Astrocyte of the spinal cord (primary cell): Measurements from ENCODE around the gene IGF2.

ENCODE experiments used
- DNase-seq: peaks from one replicate; pipeline ENCODE4 v3.0.0; 2011; ENCODE audit warnings: low read depth, low spot score
- H3K4me3 ChIP-seq: 2 replicates; pipeline ENCODE4 v1.5.1; 2011; ENCODE audit warnings: low read depth, mild to moderate bottlenecking, low read length, moderate library complexity
- CTCF ChIP-seq: IDR thresholded peaks from 2 replicates; pipeline ENCODE4 v1.5.1; 2012; ENCODE audit warnings: low read depth, mild to moderate bottlenecking, low read length, inconsistent platforms
- in situ Hi-C: cut with HindIII; loops from 2 replicates; pipeline ENCODE4 v1.10.0; 2017; ENCODE audit warnings: low sequenced_read_pairs

The IGF2 gene

GRCh38 chr11:2116680-2117079, 22.5 kb downstream of the IGF2 start:
- H3K4me3 ChIP-seq, result no peak overlapping the region
- TF ChIP-seq CTCF, result no peak
- no peak for DNase-seq
- in situ Hi-C loops, result no loop called here

- TF ChIP-seq CTCF, result no peak
- H3K4me3 ChIP-seq, result no peak overlapping the region
- in situ Hi-C loops, result no loop called here
- no peak for DNase-seq
Observed at GRCh38 chr11:2115308-2115707, 23.9 kb downstream of the IGF2 start.

DNA sequence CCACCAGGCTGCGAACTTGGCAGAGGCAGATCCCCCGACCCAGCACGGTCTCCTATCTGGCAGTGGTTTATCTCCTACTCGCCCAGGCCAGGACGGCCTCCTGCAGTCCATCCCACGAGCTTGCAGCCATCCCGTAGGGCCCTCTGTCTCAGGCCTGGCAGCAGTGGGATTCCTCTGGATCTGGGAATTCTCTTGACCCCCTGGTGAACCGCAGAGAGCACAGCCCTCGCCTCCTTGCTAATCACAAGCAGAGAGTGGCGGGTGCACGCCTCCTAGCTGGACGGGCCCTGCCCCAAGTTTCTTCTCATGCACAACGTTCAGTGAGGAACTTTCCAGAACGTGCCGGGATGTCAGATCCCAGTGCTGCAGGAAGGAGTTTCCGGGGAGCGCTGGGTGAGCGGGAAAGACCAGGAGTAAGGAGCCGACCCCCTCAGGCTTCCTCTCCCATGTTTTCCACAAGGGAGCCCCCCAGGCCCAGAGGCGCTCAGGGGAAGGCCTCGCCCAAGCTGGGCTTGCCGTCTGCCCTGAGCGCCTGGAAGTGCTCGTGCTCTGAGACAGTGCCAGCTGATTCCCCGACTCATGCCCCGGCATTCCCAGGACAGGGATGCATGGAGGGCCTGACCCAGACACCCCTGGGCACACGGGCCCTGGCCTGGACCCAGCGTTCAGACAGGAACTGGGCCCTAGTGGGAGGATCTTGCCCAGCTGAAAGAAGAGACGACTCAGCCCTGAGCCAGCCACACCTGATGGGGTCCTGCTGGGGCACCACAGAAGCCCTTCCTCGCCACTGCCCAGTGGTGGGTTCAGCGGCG, 24.6 kb downstream of the IGF2 start:
- DNase-seq, result no peak
- no peak for TF ChIP-seq CTCF
- no peak overlapping the region for H3K4me3 ChIP-seq
- in situ Hi-C loops, result no loop called here

- no peak overlapping the region for H3K4me3 ChIP-seq
- TF ChIP-seq CTCF, result no peak
- in situ Hi-C loops, result no loop called here
- no peak for DNase-seq
Observed at GRCh38 chr11:2113776-2114175, 25.4 kb downstream of the IGF2 start.

- H3K4me3 ChIP-seq, result no peak overlapping the region
- DNase-seq, result no peak
- TF ChIP-seq CTCF, result no peak
- in situ Hi-C loops, result no loop called here
Observed at GRCh38 chr11:2110521-2110920, 28.7 kb downstream of the IGF2 start.

DNA sequence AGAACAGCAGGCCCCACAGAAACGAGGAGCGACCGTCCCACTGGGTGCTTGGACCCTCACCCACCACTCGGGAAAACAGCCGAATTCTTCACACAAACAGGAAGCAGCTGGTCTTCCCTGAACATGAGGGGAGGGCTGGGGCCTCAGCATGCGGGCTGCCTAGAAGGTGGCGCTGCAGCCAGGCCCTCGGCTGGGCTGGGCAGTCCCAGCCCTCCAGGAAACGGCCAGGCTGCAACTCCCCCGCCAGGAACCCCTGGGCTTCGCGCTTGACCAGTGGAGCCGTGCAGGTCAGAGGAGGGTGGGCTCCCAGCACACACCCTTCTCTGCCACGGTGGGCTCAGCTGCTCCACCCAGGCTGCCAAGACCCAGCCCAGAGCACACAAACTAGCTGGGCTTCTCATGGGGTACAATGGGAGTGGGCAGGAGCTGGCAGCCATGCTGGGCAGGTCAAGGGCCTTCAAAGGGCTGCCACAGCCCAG, 29.6 kb downstream of the IGF2 start:
- no peak overlapping the region for H3K4me3 ChIP-seq
- no peak for TF ChIP-seq CTCF
- in situ Hi-C loops, result no loop called here
- no peak for DNase-seq
